Liver (tissue), 3 donors: ENCODE data around the gene MSI1.

Experiments
- ATF3 ChIP-seq: IDR thresholded peaks from 2 replicates; pipeline ENCODE4 v1.6.1; 2016; ENCODE audit warnings: antibody characterized with exemption
- CTCF ChIP-seq: fragments of 150-350 bp; IDR thresholded peaks from 2 replicates; pipeline ENCODE4 v1.5.1; 2017; ENCODE audit warnings: improper control_type of control experiment, low read depth, low read length; ENCODE audit not compliant: missing input control
- FOXA1 ChIP-seq: IDR thresholded peaks from 2 replicates; pipeline ENCODE4 v1.6.1; 2016; ENCODE audit warnings: antibody characterized with exemption
- GABPA ChIP-seq, 2 donors: IDR thresholded peaks in 1 of 2; conservative IDR thresholded peaks in 1 of 2; 2 replicates each; pipeline ENCODE4 v1.6.1; 2016; ENCODE audit warnings: antibody characterized with exemption in 2 of 2, mild to moderate bottlenecking in 1 of 2, moderate library complexity in 1 of 2
- HNF4A ChIP-seq, 2 donors: conservative IDR thresholded peaks; 2 replicates each; pipeline ENCODE4 v1.6.1; 2016; ENCODE audit warnings: antibody characterized with exemption in 2 of 2, mild to moderate bottlenecking in 2 of 2
- HNF4G ChIP-seq: IDR thresholded peaks from 2 replicates; pipeline ENCODE4 v1.6.1; 2016; ENCODE audit warnings: antibody characterized with exemption
- JUND ChIP-seq, 2 donors: IDR thresholded peaks; 2 replicates each; pipeline ENCODE4 v1.6.1; 2016; ENCODE audit warnings: antibody characterized with exemption in 2 of 2
- RAD21 ChIP-seq, 2 donors: IDR thresholded peaks; 2 replicates each; pipeline ENCODE4 v1.6.1; 2016; ENCODE audit warnings: antibody characterized with exemption in 2 of 2, mild to moderate bottlenecking in 2 of 2
- RXRA ChIP-seq, 2 donors: IDR thresholded peaks; 2 replicates each; pipeline ENCODE4 v1.6.1; 2017 to 2018; ENCODE audit warnings: antibody characterized with exemption in 2 of 2, mild to moderate bottlenecking in 1 of 2
- SP1 ChIP-seq: IDR thresholded peaks from 2 replicates; pipeline ENCODE4 v1.6.1; 2018; ENCODE audit warnings: antibody characterized with exemption, mild to moderate bottlenecking
- TAF1 ChIP-seq: conservative IDR thresholded peaks from 2 replicates; pipeline ENCODE4 v1.6.1; 2016; ENCODE audit warnings: antibody characterized with exemption, mild to moderate bottlenecking
- TF ChIP-seq, protein P1 (sequence below): IDR thresholded peaks from 2 replicates; pipeline ENCODE4 v1.6.1; 2016; ENCODE audit warnings: antibody characterized with exemption, mild to moderate bottlenecking
- donor health status: healthy.
- donor health status: healthy.

DNA sequence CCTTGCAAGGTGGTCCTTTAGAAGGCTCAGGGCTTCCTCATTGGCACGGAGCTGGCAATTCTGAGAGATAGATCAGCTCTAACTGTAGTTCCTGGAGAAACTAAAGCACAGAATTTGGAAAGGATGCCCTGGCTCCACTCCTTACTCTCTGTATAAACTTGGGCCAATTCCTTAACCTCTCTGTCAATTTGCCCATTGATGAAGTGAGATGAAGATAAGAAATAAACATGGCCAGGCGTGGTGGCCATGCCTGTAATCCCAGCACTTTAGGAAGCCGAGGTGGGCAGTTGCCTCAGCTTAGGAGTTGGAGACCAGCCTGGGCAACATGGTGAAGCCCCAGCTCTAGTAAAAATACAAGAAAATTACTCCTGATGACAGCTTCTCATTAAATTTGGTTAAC is 34.9 kb upstream of the MSI1 start:
- no peak for TF ChIP-seq CTCF
- no peak for TF ChIP-seq RXRA (IDR thresholded peaks at IDR 0.05)
- TF ChIP-seq, protein P1, sequence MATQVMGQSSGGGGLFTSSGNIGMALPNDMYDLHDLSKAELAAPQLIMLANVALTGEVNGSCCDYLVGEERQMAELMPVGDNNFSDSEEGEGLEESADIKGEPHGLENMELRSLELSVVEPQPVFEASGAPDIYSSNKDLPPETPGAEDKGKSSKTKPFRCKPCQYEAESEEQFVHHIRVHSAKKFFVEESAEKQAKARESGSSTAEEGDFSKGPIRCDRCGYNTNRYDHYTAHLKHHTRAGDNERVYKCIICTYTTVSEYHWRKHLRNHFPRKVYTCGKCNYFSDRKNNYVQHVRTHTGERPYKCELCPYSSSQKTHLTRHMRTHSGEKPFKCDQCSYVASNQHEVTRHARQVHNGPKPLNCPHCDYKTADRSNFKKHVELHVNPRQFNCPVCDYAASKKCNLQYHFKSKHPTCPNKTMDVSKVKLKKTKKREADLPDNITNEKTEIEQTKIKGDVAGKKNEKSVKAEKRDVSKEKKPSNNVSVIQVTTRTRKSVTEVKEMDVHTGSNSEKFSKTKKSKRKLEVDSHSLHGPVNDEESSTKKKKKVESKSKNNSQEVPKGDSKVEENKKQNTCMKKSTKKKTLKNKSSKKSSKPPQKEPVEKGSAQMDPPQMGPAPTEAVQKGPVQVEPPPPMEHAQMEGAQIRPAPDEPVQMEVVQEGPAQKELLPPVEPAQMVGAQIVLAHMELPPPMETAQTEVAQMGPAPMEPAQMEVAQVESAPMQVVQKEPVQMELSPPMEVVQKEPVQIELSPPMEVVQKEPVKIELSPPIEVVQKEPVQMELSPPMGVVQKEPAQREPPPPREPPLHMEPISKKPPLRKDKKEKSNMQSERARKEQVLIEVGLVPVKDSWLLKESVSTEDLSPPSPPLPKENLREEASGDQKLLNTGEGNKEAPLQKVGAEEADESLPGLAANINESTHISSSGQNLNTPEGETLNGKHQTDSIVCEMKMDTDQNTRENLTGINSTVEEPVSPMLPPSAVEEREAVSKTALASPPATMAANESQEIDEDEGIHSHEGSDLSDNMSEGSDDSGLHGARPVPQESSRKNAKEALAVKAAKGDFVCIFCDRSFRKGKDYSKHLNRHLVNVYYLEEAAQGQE: no peak
- TF ChIP-seq SP1: no peak
- TF ChIP-seq RAD21 (IDR thresholded peaks at IDR 0.05): no peak
- TF ChIP-seq JUND (IDR thresholded peaks at IDR 0.05): no peak
- no peak for TF ChIP-seq HNF4G
- no peak for TF ChIP-seq ATF3
- TF ChIP-seq HNF4A (conservative IDR thresholded peaks at IDR 0.05): no peak
- TF ChIP-seq TAF1: no peak
- TF ChIP-seq FOXA1: no peak
- no peak for TF ChIP-seq GABPA (IDR thresholded peaks at IDR 0.05 in 1 of 2, conservative IDR thresholded peaks at IDR 0.05 in 1 of 2)
